Neuron (in vitro differentiated cells): ENCODE data around the gene DLG3.
A peak's percentile ranks its signal among the peaks of the same experiment; 100 is the strongest.

Experiments
- H2AFZ ChIP-seq: one replicate; pipeline ENCODE4 v1.6.1; 2013; ENCODE audit warnings: low read depth, mild to moderate bottlenecking, inconsistent platforms, low read length, moderate library complexity
- H3K27me3 ChIP-seq: one replicate; pipeline ENCODE4 v1.6.1; 2013; ENCODE audit warnings: low read length; ENCODE audit not compliant: insufficient read depth
- H3K36me3 ChIP-seq: one replicate; pipeline ENCODE4 v1.6.1; 2013; ENCODE audit warnings: low read length; ENCODE audit not compliant: insufficient read depth
- H3K4me1 ChIP-seq: one replicate; pipeline ENCODE4 v1.6.1; 2013; ENCODE audit warnings: low read length; ENCODE audit not compliant: insufficient read depth
- H3K4me3 ChIP-seq: 2 replicates; pipeline ENCODE4 v1.5.1; 2013; ENCODE audit warnings: mild to moderate bottlenecking, low read length, moderate library complexity
- H3K9me3 ChIP-seq: one replicate; pipeline ENCODE4 v1.6.1; 2013; ENCODE audit warnings: low read length

Gene DLG3

DNA sequence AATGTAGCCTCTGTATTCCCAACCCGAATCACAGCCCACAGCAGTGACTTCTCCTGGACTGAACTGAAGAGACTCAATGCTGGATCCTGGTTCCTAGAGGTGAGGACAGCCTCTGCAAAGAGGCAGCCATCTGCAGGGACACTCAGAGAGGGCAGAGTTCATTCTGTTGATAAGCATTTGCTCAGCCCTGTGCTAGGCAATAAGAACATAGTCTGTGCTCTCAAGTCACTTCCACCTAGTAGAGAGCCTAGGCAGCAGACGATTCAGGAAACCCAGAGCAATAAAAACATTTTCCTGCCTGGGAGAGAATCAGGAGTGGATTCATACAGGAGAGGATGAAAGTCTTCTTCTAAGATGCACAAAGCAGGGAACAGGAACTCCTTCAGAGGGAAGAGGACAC lies 17.3 kb upstream of the DLG3 start:
- Histone ChIP-seq H3K4me1 (peaks cover 20% of the 10 kb centered on the region), H3K4me3 (no peak overlapping the region), H3K27me3 (no peaks in the 10 kb centered on the region), H2AFZ (no peak overlapping the region), H3K9me3 (no peaks in the 10 kb centered on the region), H3K36me3 (peaks cover 11% of the 10 kb centered on the region)

DNA sequence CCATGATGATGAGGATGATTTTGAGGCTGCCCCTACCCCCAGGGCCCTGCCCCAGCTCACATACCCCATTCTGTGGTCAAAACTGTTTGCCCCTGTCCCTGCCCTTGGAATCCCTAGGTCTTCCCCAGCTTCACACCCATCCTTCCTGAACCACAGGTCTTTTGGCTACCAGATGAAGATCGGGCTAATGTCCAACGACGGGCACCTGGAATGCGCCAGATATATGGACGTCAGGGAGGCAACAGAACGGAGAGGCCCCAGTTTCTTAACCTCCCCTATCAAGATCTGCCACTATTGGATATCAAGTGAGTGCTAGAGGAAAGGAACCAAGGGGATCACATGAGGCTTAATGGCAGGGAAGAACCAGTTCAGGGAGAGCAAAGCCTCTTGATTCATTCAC lies 14.9 kb upstream of the DLG3 start:
- Histone ChIP-seq H3K4me3 (no peak overlapping the region), H3K4me1 (peaks cover 3% of the 10 kb centered on the region), H3K27me3 (no peaks in the 10 kb centered on the region), H3K36me3 (peaks cover 11% of the 10 kb centered on the region), H3K9me3 (no peaks in the 10 kb centered on the region), H2AFZ (no peak overlapping the region)

DNA sequence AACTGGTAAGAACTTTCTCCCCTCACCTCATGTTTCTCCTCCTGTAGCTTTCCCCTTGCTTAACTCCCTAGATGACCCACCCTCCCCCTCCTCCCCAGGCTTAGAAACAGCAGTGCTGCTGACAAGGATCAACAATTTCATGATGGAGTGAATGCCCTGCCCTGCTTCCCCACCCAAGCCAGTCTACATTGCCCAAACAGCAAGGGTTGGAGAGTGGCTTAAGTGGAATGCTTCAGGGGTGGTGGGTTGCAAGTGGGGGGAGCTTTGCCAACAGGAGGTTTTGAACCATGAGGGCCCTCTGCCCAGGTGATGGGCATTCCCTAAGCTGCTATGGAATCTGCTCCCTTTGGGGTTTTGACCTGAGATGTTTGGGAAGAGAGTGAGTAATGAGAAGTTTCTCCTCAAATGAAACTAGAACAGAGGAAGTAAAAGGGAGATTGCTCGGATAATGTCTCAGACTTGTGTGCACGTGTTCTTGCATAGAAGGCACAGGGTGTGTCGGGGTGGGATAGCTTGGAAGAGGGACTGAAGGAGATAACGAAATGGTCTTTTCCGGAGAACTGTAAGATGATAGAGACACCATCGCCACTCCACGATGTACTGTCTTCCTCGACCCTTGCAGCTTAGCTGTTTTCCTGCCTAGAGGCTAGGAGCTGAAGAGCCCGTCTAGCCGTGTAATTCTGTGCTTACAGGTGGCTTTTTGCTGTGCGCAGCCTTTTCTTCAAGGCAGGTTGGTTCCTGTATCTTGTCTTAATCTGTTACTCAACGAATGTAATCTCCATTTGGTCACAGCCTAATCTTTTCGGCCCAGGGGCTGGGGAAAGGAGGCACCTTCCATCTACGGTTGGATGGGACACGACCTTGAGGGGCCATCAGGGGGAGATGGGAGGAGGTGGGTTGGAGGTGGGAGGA lies 11.4 kb upstream of the DLG3 start:
- Histone ChIP-seq H3K4me3 (no peak overlapping the region), H3K9me3 (no peaks in the 10 kb centered on the region), H3K36me3 (no peaks in the 10 kb centered on the region), H3K27me3 (no peaks in the 10 kb centered on the region), H2AFZ (no peak overlapping the region), H3K4me1 (peaks cover 17% of the 10 kb centered on the region)

DNA sequence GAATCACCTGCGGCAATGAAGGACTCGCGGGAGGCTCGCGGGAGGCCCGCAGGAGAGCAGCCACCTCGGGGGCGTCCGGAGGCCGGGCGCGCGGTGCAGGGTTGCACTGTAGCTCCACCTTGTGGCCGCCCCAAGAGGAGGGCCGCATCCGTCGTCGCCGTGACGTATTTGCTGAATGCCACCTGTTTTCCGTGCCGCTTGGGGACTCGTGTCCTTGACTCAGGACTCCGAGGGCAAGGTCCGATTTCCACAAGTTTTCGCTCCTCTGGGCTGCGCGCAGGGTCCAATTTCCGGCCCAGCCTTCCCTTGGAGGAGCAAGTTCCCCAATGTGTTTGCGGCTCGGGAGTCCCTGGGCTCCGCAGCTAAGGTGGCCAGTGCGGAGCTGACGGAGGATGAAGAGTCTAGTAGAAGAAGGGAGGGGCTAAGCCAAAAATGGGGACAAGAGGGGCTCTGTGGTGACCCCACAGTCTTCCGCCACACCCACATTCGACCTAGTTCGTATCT lies 10.7 kb upstream of the DLG3 start:
- H3K4me1 ChIP-seq, result peaks cover 17% of the 10 kb centered on the region
- no peaks in the 10 kb centered on the region for H3K9me3 ChIP-seq
- H2AFZ ChIP-seq, result no peak overlapping the region
- H3K4me3 ChIP-seq, result peak overlapping the region; percentile 54
- no peaks in the 10 kb centered on the region for H3K36me3 ChIP-seq
- H3K27me3 ChIP-seq, result no peaks in the 10 kb centered on the region

- Histone ChIP-seq H3K9me3 (no peaks in the 10 kb centered on the region), H3K4me1 (peaks cover 17% of the 10 kb centered on the region), H3K4me3 (peak overlapping the region; percentile 54), H2AFZ (no peak overlapping the region), H3K27me3 (no peaks in the 10 kb centered on the region), H3K36me3 (no peaks in the 10 kb centered on the region)
Observed at GRCh38 chrX:70434352-70434866, 10.2 kb upstream of the DLG3 start.

DNA sequence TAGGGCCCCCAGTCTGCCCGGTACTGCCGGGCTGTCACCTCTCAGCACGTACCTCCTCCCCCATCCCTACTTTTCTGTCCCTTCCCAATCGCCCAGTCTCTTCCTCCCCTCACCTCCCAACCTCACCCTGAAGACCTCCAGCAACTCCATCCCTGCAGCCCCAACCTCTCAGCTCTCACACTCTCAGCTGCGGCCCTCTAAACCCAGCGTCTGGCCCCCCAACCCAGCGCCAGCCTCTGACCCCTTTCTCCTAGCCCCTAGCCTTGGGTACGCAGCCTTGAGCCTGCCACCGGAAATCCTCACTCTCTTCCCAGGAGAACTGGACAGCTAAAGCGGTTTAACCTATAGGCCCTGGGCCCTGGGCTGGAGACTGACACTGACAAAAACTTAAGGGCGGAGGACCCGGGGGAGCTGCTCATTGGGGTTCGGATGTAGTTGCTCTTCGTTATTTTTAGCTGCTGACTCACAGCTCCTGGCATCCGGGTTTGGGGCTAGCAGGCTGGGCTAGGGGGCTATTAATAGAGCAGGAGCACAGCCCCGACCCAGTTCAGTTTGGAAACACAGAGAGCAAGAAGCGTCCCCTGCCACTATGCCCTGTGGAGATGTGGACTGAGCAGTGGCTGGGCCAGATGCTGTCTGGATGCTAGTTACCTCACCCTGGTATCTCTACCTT lies 9.6 kb upstream of the DLG3 start:
- Histone ChIP-seq H3K27me3 (no peaks in the 10 kb centered on the region), H3K36me3 (no peaks in the 10 kb centered on the region), H3K4me3 (peak overlapping the region; percentile 54), H3K4me1 (peaks cover 17% of the 10 kb centered on the region), H3K9me3 (no peaks in the 10 kb centered on the region), H2AFZ (no peak overlapping the region)

DNA sequence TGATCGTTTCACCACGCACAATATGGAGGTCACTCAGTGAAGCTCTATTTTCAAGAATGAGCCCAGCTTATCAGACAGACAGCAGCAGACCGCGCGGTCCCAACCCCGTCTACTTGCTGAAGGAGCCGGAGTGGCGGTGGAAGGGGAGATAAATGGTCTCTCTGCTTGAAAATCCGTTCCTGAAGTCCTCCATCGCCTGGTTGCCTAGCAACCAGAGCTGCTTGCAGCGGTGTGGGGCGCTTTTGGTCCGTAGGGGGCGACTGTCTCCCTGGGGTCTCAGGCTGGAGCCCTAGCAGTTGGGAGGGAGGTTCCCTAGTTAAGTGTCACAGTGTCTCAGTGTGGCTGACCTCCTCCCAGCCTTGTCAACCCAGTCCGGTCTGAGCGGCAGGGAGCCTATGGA lies 8.3 kb upstream of the DLG3 start:
- peak overlapping the region; percentile 2 for H2AFZ ChIP-seq
- H3K4me1 ChIP-seq, result peaks cover 17% of the 10 kb centered on the region
- no peak overlapping the region for H3K4me3 ChIP-seq
- H3K27me3 ChIP-seq, result no peaks in the 10 kb centered on the region
- H3K36me3 ChIP-seq, result no peaks in the 10 kb centered on the region
- no peaks in the 10 kb centered on the region for H3K9me3 ChIP-seq

- Histone ChIP-seq H2AFZ (no peak overlapping the region), H3K4me1 (peaks cover 17% of the 10 kb centered on the region), H3K9me3 (no peaks in the 10 kb centered on the region), H3K27me3 (no peaks in the 10 kb centered on the region), H3K4me3 (no peak overlapping the region), H3K36me3 (no peaks in the 10 kb centered on the region)
Observed at GRCh38 chrX:70437011-70437410, 7.6 kb upstream of the DLG3 start.

DNA sequence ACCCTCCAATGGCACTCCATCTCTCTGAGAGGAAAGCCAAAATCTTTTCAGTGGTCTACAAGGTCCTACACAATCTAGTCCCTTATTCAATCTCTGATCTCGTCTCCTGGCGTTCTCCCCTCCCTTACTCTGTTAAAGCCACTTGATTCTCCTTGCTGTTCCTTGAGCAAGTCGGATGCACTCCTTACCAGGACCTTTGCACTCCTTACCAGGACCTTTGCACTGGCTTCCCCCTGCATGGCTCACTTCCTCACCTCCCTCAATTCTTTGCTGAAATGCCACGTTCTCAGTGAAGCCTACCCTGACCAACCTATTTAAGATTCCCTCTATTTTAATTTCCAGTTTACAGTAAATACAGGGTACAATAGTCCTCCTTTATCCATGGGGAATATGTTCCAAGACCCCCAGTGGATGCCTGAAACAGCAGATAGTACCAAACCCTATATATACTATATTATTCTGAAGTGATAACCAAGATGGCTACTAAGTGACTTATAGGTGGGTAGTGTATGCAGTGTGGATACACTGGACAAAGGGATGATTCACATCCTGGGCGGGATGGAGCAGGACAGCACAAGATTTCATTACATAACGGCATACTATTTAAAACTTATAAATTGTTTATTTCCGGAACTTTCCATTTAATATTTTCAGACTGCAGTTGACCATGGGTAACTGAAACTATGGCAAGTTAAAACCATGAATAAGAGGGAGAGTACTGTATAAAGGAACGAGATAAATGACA lies 6.5 kb upstream of the DLG3 start:
- Histone ChIP-seq H3K9me3 (no peaks in the 10 kb centered on the region), H3K4me1 (peaks cover 17% of the 10 kb centered on the region), H3K4me3 (no peak overlapping the region), H2AFZ (no peak overlapping the region), H3K36me3 (no peaks in the 10 kb centered on the region), H3K27me3 (no peaks in the 10 kb centered on the region)

GRCh38 chrX:70439016-70439415 lies 5.6 kb upstream of the DLG3 start:
- Histone ChIP-seq H3K36me3 (no peaks in the 10 kb centered on the region), H3K4me1 (peaks cover 17% of the 10 kb centered on the region), H3K27me3 (no peaks in the 10 kb centered on the region)

GRCh38 chrX:70442224-70442623 lies 2.4 kb upstream of the DLG3 start:
- H2AFZ ChIP-seq, result no peak overlapping the region
- peaks cover 7% of the 10 kb centered on the region for H3K4me1 ChIP-seq
- no peaks in the 10 kb centered on the region for H3K9me3 ChIP-seq
- no peak overlapping the region for H3K4me3 ChIP-seq
- peaks cover 4% of the 10 kb centered on the region for H3K27me3 ChIP-seq
- no peaks in the 10 kb centered on the region for H3K36me3 ChIP-seq

More at GRCh38 chrX:70439016-70439415, 5.6 kb upstream of the DLG3 start:
- Histone ChIP-seq H3K4me3 (no peak overlapping the region), H2AFZ (no peak overlapping the region), H3K9me3 (no peaks in the 10 kb centered on the region)

GRCh38 chrX:70444946-70445656 lies 466 bp downstream of the DLG3 start:
- Histone ChIP-seq H3K4me1 (peaks cover 7% of the 10 kb centered on the region), H3K4me3 (peak overlapping the region; percentile 48), H3K27me3 (peaks cover 4% of the 10 kb centered on the region), H2AFZ (no peak overlapping the region), H3K9me3 (no peaks in the 10 kb centered on the region), H3K36me3 (no peaks in the 10 kb centered on the region)
